ENCODE data around the gene PNPLA3. TPM values are rescaled to one million over a fixed set of nuclear protein-coding genes. Genes with fewer than 3 reads are reported as not detected.
A peak's percentile ranks its signal among the peaks of the same experiment; 100 is the strongest.

The PNPLA3 gene
- total and polyA plus RNA-seq, 2 experiments from 2014 or later: 17.1 to 17.3 TPM

DNA sequence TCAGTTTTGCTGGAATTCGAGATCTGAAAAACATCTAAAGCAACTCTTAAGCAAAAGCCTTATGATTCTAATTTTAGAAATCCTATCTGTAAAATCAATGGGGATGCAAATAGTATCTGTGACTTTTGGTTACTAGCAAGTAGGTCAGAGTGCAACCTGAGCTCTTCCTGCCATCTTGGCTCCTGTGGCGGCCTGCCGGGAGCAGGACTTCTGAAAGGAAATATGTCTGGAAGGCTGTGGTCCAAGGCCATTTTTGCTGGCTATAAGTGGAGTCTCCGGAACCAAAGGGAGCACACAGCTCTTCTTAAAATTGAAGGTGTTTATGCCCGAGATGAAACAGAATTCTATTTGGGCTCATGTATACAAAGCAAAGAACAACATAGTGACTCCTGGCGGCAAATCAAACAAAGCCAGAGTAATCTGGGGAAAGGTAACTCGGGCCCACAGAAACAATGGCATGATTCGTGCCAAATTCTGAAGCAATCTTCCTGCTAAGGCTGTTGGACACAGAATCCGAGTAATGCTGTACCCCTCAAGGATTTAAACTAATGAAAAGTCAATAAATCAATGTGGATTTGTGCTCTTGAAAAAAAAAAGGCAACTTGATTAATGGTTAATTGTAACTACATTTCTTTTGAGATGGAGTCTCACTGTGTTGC lies 33.3 kb downstream of the PNPLA3 start:
- WGBS (ENCODE audit: low lambda C conversion rate, missing lambda C conversion rate): 87% methylated on average over 9 of the region's 9 CpGs
- no peaks in the 10 kb centered on the region for H3K27me3 ChIP-seq
- H3K27ac ChIP-seq: no peak overlapping the region
- H3K79me2 ChIP-seq: peaks cover 66% of the 10 kb centered on the region
- DNase-seq (ENCODE audit: low spot score): no peak
- H3K4me2 ChIP-seq: peak overlapping the region; percentile 93
- no peaks in the 10 kb centered on the region for H3K36me3 ChIP-seq (replicated peaks; ENCODE audit: insufficient read depth, low read depth)
- peak overlapping the region; percentile 64 for H3K4me3 ChIP-seq
- TF ChIP-seq, protein P1, sequence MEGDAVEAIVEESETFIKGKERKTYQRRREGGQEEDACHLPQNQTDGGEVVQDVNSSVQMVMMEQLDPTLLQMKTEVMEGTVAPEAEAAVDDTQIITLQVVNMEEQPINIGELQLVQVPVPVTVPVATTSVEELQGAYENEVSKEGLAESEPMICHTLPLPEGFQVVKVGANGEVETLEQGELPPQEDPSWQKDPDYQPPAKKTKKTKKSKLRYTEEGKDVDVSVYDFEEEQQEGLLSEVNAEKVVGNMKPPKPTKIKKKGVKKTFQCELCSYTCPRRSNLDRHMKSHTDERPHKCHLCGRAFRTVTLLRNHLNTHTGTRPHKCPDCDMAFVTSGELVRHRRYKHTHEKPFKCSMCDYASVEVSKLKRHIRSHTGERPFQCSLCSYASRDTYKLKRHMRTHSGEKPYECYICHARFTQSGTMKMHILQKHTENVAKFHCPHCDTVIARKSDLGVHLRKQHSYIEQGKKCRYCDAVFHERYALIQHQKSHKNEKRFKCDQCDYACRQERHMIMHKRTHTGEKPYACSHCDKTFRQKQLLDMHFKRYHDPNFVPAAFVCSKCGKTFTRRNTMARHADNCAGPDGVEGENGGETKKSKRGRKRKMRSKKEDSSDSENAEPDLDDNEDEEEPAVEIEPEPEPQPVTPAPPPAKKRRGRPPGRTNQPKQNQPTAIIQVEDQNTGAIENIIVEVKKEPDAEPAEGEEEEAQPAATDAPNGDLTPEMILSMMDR (IDR thresholded peaks at IDR 0.05; ENCODE audit: poor library complexity): no peak
- TF ChIP-seq EZH2phosphoT487 (IDR thresholded peaks at IDR 0.05; ENCODE audit: low read depth, severe bottlenecking, unreplicated experiment): no peak
- TF ChIP-seq EZH2 (IDR thresholded peaks at IDR 0.05; ENCODE audit: borderline replicate concordance): no peak
- H3K9me3 ChIP-seq (ENCODE audit: low read depth): no peaks in the 10 kb centered on the region
- H4K20me1 ChIP-seq (ENCODE audit: insufficient read depth, poor library complexity, severe bottlenecking): peaks cover 17% of the 10 kb centered on the region
- no peak overlapping the region for H2AFZ ChIP-seq
- no peaks in the 10 kb centered on the region for H3K9me2 ChIP-seq (replicated peaks; ENCODE audit: insufficient read depth)
- H3K4me1 ChIP-seq (ENCODE audit: insufficient read depth): peaks cover 22% of the 10 kb centered on the region

DNA sequence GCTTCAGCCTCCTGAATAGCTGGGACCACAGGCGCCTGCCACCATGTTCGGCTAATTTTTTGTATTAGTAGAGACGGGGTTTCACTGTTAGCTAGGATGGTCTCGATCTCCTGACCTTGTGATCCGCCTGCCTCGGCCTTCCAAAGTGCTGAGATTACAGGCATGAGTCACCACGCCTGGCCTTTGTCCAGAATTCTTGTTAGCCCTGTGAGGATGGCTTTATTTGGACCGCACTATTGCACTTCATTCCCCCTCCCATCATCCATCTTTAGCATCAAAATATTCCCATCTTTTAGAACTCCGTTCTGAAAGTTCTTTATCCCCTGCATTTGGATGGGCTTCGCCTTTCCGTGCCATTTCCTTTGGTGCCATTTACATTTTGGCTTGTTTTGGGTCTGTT lies 34.3 kb downstream of the PNPLA3 start:
- TF ChIP-seq, protein P1 (IDR thresholded peaks at IDR 0.05; ENCODE audit: poor library complexity): no peak
- TF ChIP-seq EZH2 (IDR thresholded peaks at IDR 0.05; ENCODE audit: borderline replicate concordance) (no peak), EZH2phosphoT487 (IDR thresholded peaks at IDR 0.05; ENCODE audit: low read depth, severe bottlenecking, unreplicated experiment) (no peak)
- H3K27me3 ChIP-seq: no peaks in the 10 kb centered on the region
- WGBS (ENCODE audit: low lambda C conversion rate, missing lambda C conversion rate): 92% methylated on average over 11 of the region's 11 CpGs
- no peak overlapping the region for H3K27ac ChIP-seq
- H2AFZ ChIP-seq: no peak overlapping the region
- no peaks in the 10 kb centered on the region for H3K9me2 ChIP-seq (replicated peaks; ENCODE audit: insufficient read depth)
- H4K20me1 ChIP-seq (ENCODE audit: insufficient read depth, poor library complexity, severe bottlenecking): peaks cover 17% of the 10 kb centered on the region
- no peaks in the 10 kb centered on the region for H3K36me3 ChIP-seq (replicated peaks; ENCODE audit: insufficient read depth, low read depth)
- peaks cover 22% of the 10 kb centered on the region for H3K4me1 ChIP-seq (ENCODE audit: insufficient read depth)
- no peak for DNase-seq (ENCODE audit: low spot score)
- no peak overlapping the region for H3K4me3 ChIP-seq
- peaks cover 72% of the 10 kb centered on the region for H3K79me2 ChIP-seq
- H3K9me3 ChIP-seq (ENCODE audit: low read depth): no peaks in the 10 kb centered on the region
- no peak overlapping the region for H3K4me2 ChIP-seq

DNA sequence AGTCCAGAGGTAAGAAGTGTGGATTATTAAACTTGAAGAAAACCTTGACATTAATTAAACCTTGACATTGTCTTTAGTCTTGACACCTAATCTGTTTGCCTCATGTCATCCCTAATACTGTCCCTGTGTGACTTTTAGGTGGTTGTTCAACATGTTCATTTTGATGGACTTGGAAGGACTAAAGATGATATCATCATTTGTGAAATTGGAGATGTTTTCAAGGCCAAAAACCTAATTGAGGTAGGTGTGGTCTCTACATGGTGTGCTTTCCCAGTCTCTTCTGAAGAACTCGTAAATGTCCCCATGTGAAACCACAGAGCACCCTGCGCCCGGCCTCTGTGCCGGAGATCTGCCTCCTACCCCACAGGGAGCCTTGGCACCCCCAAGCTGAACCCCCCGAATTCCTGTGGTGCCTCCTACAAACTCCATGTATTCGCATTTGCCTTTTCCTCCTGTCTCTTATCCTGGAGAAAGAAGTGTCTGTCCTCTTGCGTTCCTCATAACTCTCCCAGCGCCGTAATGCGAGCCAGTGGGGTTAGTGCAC lies 40.8 kb downstream of the PNPLA3 start:
- Histone ChIP-seq H3K36me3 (replicated peaks; ENCODE audit: insufficient read depth, low read depth) (peaks cover 3% of the 10 kb centered on the region), H3K79me2 (peaks cover 36% of the 10 kb centered on the region), H3K9me2 (replicated peaks; ENCODE audit: insufficient read depth) (no peaks in the 10 kb centered on the region), H3K27me3 (no peaks in the 10 kb centered on the region), H4K20me1 (ENCODE audit: insufficient read depth, poor library complexity, severe bottlenecking) (peaks cover 13% of the 10 kb centered on the region), H3K4me3 (no peak overlapping the region), H3K9me3 (ENCODE audit: low read depth) (no peaks in the 10 kb centered on the region), H2AFZ (no peak overlapping the region), H3K4me1 (ENCODE audit: insufficient read depth) (no peaks in the 10 kb centered on the region), H3K4me2 (no peak overlapping the region), H3K27ac (no peak overlapping the region)
- no peak for DNase-seq (ENCODE audit: low spot score)
- TF ChIP-seq, protein P1 (IDR thresholded peaks at IDR 0.05; ENCODE audit: poor library complexity): no peak
- TF ChIP-seq EZH2phosphoT487 (IDR thresholded peaks at IDR 0.05; ENCODE audit: low read depth, severe bottlenecking, unreplicated experiment) (no peak), EZH2 (IDR thresholded peaks at IDR 0.05; ENCODE audit: borderline replicate concordance) (no peak)
- WGBS (ENCODE audit: low lambda C conversion rate, missing lambda C conversion rate): 98% methylated on average over 10 of the region's 10 CpGs

Measured in hepatocyte (in vitro differentiated cells).